Right lobe of liver (tissue), 4 donors: ENCODE data around the gene KRTAP2-1.

Experiments used
- POLR2A ChIP-seq: fragments of 450-650 bp; IDR thresholded peaks from one replicate; pipeline ENCODE4 v1.6.1; 2017; ENCODE audit warnings: antibody characterized with exemption, mild to moderate bottlenecking
- TF ChIP-seq, protein P1 (sequence below), 4 donors: fragments of 200-600 bp in 3 of 4; fragments of 450-650 bp in 1 of 4; IDR thresholded peaks; one replicate each; pipeline versions ENCODE4 v1.5.1 to v1.8.0; 2016 to 2022; ENCODE audit warnings: antibody characterized with exemption in 4 of 4, mild to moderate bottlenecking in 2 of 4
- donor health status: DM: no; HTN: no; CAD: no.
- donor health status: DM: no; HTN: no; CAD: no.
- donor health status: DM: no; HTN: yes; CAD: no.

DNA sequence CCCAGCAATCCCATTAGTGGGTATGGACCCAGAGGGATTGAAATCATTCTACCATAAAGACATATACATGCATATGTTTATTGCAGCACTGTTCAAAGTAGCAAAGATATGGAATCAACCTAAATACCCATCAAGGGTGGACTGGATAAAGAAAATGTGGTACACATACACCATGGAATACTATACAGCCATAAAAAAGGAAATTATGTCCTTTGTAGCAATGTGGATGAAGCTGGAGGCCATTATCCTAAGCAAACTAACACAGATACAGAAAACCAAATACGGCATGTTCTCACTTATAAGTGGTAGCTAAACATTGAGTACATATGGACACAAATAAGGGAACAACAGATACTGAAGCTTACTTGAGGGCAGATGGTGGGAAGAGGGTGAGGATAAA lies 10.4 kb upstream of the KRTAP2-1 start:
- TF ChIP-seq, protein P1, sequence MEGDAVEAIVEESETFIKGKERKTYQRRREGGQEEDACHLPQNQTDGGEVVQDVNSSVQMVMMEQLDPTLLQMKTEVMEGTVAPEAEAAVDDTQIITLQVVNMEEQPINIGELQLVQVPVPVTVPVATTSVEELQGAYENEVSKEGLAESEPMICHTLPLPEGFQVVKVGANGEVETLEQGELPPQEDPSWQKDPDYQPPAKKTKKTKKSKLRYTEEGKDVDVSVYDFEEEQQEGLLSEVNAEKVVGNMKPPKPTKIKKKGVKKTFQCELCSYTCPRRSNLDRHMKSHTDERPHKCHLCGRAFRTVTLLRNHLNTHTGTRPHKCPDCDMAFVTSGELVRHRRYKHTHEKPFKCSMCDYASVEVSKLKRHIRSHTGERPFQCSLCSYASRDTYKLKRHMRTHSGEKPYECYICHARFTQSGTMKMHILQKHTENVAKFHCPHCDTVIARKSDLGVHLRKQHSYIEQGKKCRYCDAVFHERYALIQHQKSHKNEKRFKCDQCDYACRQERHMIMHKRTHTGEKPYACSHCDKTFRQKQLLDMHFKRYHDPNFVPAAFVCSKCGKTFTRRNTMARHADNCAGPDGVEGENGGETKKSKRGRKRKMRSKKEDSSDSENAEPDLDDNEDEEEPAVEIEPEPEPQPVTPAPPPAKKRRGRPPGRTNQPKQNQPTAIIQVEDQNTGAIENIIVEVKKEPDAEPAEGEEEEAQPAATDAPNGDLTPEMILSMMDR (IDR thresholded peaks at IDR 0.05), result no peak
- no peak for TF ChIP-seq POLR2A
